ENCODE results near the gene DDR2.

DNA sequence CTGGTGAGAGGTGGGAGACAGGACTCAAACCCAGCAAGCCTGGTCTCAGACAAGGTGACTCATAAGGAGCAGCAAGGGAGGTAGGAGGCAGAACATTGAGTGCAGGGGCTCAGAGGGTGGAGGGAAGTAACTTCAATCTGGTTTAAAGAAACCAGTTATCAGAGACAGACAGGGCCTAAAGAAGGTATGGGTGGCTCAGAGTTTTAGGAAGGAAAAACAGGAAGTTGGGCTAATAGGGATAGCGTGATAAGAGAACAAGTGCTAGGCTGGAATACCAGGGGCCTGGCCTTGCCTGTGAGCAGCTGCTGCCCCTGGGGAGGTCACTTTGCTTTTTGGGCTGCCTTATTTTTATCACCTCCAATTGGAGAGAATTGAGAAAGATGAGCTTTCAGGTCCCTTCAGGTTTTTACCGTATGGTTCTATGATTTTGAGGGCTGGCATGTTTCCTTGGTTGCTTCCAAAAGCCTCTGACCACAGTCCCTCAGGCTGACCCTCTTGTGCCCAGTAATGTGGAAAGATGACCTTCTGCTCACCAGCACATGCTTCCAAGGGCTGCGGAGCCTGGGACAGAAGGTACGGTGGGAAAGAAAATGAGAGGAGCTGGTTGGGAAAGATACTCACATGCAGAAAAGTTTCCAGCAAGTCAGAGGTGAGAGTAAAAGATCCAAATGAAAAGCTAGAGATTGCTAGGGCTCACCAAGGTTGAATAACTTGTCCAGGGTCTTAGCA, 77.0 kb downstream of the DDR2 start:
- TF ChIP-seq ZNF8 (CRISPR knock-in tag; IDR thresholded peaks at IDR 0.05) (no peak), ZC3H10 (CRISPR knock-in tag; IDR thresholded peaks at IDR 0.05) (no peak), ARNTL (CRISPR knock-in tag; IDR thresholded peaks at IDR 0.05; ENCODE audit: borderline replicate concordance, low read depth) (no peak), TOX (CRISPR knock-in tag; IDR thresholded peaks at IDR 0.05; ENCODE audit: borderline replicate concordance) (no peak)
- TF ChIP-seq, protein P1, sequence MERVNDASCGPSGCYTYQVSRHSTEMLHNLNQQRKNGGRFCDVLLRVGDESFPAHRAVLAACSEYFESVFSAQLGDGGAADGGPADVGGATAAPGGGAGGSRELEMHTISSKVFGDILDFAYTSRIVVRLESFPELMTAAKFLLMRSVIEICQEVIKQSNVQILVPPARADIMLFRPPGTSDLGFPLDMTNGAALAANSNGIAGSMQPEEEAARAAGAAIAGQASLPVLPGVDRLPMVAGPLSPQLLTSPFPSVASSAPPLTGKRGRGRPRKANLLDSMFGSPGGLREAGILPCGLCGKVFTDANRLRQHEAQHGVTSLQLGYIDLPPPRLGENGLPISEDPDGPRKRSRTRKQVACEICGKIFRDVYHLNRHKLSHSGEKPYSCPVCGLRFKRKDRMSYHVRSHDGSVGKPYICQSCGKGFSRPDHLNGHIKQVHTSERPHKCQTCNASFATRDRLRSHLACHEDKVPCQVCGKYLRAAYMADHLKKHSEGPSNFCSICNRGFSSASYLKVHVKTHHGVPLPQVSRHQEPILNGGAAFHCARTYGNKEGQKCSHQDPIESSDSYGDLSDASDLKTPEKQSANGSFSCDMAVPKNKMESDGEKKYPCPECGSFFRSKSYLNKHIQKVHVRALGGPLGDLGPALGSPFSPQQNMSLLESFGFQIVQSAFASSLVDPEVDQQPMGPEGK (CRISPR knock-in tag; IDR thresholded peaks at IDR 0.05; ENCODE audit: borderline replicate concordance), result no peak
- TF ChIP-seq, protein P2, sequence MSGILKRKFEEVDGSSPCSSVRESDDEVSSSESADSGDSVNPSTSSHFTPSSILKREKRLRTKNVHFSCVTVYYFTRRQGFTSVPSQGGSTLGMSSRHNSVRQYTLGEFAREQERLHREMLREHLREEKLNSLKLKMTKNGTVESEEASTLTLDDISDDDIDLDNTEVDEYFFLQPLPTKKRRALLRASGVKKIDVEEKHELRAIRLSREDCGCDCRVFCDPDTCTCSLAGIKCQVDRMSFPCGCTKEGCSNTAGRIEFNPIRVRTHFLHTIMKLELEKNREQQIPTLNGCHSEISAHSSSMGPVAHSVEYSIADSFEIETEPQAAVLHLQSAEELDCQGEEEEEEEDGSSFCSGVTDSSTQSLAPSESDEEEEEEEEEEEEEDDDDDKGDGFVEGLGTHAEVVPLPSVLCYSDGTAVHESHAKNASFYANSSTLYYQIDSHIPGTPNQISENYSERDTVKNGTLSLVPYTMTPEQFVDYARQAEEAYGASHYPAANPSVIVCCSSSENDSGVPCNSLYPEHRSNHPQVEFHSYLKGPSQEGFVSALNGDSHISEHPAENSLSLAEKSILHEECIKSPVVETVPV (CRISPR knock-in tag; IDR thresholded peaks at IDR 0.05), result no peak
- TF ChIP-seq, protein P3, sequence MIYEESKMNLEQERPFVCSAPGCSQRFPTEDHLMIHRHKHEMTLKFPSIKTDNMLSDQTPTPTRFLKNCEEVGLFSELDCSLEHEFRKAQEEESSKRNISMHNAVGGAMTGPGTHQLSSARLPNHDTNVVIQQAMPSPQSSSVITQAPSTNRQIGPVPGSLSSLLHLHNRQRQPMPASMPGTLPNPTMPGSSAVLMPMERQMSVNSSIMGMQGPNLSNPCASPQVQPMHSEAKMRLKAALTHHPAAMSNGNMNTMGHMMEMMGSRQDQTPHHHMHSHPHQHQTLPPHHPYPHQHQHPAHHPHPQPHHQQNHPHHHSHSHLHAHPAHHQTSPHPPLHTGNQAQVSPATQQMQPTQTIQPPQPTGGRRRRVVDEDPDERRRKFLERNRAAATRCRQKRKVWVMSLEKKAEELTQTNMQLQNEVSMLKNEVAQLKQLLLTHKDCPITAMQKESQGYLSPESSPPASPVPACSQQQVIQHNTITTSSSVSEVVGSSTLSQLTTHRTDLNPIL (CRISPR knock-in tag; IDR thresholded peaks at IDR 0.05; ENCODE audit: low read depth), result no peak
- TF ChIP-seq, protein P4, sequence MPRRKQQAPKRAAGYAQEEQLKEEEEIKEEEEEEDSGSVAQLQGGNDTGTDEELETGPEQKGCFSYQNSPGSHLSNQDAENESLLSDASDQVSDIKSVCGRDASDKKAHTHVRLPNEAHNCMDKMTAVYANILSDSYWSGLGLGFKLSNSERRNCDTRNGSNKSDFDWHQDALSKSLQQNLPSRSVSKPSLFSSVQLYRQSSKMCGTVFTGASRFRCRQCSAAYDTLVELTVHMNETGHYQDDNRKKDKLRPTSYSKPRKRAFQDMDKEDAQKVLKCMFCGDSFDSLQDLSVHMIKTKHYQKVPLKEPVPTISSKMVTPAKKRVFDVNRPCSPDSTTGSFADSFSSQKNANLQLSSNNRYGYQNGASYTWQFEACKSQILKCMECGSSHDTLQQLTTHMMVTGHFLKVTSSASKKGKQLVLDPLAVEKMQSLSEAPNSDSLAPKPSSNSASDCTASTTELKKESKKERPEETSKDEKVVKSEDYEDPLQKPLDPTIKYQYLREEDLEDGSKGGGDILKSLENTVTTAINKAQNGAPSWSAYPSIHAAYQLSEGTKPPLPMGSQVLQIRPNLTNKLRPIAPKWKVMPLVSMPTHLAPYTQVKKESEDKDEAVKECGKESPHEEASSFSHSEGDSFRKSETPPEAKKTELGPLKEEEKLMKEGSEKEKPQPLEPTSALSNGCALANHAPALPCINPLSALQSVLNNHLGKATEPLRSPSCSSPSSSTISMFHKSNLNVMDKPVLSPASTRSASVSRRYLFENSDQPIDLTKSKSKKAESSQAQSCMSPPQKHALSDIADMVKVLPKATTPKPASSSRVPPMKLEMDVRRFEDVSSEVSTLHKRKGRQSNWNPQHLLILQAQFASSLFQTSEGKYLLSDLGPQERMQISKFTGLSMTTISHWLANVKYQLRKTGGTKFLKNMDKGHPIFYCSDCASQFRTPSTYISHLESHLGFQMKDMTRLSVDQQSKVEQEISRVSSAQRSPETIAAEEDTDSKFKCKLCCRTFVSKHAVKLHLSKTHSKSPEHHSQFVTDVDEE (CRISPR knock-in tag; IDR thresholded peaks at IDR 0.05), result no peak

Data from SK-N-SH treated with all-trans-retinoic acid at 6 μM for 48 hours (cell line).